ENCODE results near the gene FAM53A. TPM values are rescaled to one million over a fixed set of nuclear protein-coding genes. Genes with fewer than 3 reads are reported as not detected.

FAM53A gene
- total and polyA plus RNA-seq, 10 of the 15 experiments (the other 5 are each of a cell fraction or from before 2014, with no cell fraction given): 0.02 to 0.87 (median 0.38) TPM; not detected in 2

DNA sequence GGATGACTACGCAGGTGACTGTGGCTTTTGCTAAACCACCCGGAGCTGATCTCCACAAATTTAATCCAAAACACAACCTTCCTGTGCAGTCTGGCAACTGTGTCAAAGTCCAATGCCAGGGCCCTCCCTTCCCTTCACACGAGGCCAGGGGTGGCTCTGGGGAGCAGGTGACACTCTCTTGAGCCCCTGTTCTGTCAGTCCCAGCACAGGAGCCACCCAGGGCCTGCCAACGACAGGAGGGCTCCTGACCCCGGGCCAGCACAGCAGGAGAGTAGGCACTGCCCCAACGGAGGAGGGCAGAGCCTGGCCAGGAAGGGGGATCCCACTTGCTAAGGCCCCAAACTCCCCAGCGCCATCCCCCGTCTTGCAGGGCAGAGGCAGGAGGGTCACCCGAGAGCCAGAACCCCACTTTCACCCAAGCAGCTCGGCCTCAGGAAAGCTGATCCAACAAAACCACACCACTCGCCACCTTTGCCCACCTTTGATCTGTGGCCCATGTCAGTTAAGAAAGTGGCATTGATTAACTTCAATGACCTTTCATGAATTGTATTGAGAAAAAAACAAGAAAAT, 44.7 kb downstream of the FAM53A start:
- Histone ChIP-seq H3K4me2 (ENCODE audit: control insufficient read depth, insufficient read depth) (no peak overlapping the region), H3K79me2 (ENCODE audit: control insufficient read depth, insufficient read depth, low read length) (no peaks in the 10 kb centered on the region), H3K9ac (ENCODE audit: control insufficient read depth, insufficient read depth, low read length) (no peak overlapping the region), H3K27me3 (replicated peaks in 1 of 2; ENCODE audit: control insufficient read depth in 2 of 2, insufficient read depth in 2 of 2, low read length in 1 of 2) (no peaks in the 10 kb centered on the region), H4K20me1 (ENCODE audit: control insufficient read depth, insufficient read depth) (no peaks in the 10 kb centered on the region), H3K9me3 (replicated peaks; ENCODE audit: control insufficient read depth, insufficient read depth, low read length) (no peaks in the 10 kb centered on the region), H3K36me3 (ENCODE audit: control insufficient read depth in 2 of 2, insufficient read depth in 2 of 2, low read length in 1 of 2) (no peaks in the 10 kb centered on the region), H2AFZ (ENCODE audit: control insufficient read depth, low read depth, low read length) (no peak overlapping the region), H3K4me3 (no peak overlapping the region), H3K4me1 (ENCODE audit: control insufficient read depth, insufficient read depth, low read length) (no peaks in the 10 kb centered on the region), H3K27ac (ENCODE audit: control insufficient read depth, insufficient read depth) (no peak overlapping the region)
- intact Hi-C loops (cut with micrococcal nuclease; ENCODE audit: unreplicated experiment) (no loop called here), in situ Hi-C loops (cut with MboI) (no loop called here)
- ChIA-PET RAD21 (ENCODE audit: unreplicated experiment) (no interaction called here), SMC1A (ENCODE audit: uncharacterized antibody, unreplicated experiment) (no interaction called here), CTCF (no interaction called here), POLR2A (no interaction called here)
- FAIRE-seq (no peak), ATAC-seq (no peak), DNase-seq (ENCODE audit: low read depth, low spot score) (no peak)
- BruUV-seq (replicated peaks): no TSS peak
- 39% methylated on average over 11 of the region's 11 CpGs for WGBS (ENCODE audit: insufficient coverage, insufficient replicate concordance, low lambda C conversion rate, missing lambda C conversion rate)
- TF ChIP-seq NR2C1 (IDR thresholded peaks at IDR 0.05): no peak
- TF ChIP-seq SMAD5 (IDR thresholded peaks at IDR 0.05; ENCODE audit: low read depth): no peak
- TF ChIP-seq, protein P1, sequence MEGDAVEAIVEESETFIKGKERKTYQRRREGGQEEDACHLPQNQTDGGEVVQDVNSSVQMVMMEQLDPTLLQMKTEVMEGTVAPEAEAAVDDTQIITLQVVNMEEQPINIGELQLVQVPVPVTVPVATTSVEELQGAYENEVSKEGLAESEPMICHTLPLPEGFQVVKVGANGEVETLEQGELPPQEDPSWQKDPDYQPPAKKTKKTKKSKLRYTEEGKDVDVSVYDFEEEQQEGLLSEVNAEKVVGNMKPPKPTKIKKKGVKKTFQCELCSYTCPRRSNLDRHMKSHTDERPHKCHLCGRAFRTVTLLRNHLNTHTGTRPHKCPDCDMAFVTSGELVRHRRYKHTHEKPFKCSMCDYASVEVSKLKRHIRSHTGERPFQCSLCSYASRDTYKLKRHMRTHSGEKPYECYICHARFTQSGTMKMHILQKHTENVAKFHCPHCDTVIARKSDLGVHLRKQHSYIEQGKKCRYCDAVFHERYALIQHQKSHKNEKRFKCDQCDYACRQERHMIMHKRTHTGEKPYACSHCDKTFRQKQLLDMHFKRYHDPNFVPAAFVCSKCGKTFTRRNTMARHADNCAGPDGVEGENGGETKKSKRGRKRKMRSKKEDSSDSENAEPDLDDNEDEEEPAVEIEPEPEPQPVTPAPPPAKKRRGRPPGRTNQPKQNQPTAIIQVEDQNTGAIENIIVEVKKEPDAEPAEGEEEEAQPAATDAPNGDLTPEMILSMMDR (IDR thresholded peaks at IDR 0.05 in 2 of 3, conservative IDR thresholded peaks at IDR 0.05 in 1 of 3; ENCODE audit: control insufficient read depth in 2 of 3, extremely low read depth in 1 of 3, insufficient read depth in 1 of 3, low read depth in 3 of 3, low read length in 3 of 3): no peak
- TF ChIP-seq, protein P2, sequence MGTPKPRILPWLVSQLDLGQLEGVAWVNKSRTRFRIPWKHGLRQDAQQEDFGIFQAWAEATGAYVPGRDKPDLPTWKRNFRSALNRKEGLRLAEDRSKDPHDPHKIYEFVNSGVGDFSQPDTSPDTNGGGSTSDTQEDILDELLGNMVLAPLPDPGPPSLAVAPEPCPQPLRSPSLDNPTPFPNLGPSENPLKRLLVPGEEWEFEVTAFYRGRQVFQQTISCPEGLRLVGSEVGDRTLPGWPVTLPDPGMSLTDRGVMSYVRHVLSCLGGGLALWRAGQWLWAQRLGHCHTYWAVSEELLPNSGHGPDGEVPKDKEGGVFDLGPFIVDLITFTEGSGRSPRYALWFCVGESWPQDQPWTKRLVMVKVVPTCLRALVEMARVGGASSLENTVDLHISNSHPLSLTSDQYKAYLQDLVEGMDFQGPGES (IDR thresholded peaks at IDR 0.05): no peak
- no peak for TF ChIP-seq ETV6 (conservative IDR thresholded peaks at IDR 0.05 in 1 of 2, IDR thresholded peaks at IDR 0.05 in 1 of 2; ENCODE audit: borderline replicate concordance in 1 of 2, low read depth in 1 of 2)
- TF ChIP-seq, protein P3, sequence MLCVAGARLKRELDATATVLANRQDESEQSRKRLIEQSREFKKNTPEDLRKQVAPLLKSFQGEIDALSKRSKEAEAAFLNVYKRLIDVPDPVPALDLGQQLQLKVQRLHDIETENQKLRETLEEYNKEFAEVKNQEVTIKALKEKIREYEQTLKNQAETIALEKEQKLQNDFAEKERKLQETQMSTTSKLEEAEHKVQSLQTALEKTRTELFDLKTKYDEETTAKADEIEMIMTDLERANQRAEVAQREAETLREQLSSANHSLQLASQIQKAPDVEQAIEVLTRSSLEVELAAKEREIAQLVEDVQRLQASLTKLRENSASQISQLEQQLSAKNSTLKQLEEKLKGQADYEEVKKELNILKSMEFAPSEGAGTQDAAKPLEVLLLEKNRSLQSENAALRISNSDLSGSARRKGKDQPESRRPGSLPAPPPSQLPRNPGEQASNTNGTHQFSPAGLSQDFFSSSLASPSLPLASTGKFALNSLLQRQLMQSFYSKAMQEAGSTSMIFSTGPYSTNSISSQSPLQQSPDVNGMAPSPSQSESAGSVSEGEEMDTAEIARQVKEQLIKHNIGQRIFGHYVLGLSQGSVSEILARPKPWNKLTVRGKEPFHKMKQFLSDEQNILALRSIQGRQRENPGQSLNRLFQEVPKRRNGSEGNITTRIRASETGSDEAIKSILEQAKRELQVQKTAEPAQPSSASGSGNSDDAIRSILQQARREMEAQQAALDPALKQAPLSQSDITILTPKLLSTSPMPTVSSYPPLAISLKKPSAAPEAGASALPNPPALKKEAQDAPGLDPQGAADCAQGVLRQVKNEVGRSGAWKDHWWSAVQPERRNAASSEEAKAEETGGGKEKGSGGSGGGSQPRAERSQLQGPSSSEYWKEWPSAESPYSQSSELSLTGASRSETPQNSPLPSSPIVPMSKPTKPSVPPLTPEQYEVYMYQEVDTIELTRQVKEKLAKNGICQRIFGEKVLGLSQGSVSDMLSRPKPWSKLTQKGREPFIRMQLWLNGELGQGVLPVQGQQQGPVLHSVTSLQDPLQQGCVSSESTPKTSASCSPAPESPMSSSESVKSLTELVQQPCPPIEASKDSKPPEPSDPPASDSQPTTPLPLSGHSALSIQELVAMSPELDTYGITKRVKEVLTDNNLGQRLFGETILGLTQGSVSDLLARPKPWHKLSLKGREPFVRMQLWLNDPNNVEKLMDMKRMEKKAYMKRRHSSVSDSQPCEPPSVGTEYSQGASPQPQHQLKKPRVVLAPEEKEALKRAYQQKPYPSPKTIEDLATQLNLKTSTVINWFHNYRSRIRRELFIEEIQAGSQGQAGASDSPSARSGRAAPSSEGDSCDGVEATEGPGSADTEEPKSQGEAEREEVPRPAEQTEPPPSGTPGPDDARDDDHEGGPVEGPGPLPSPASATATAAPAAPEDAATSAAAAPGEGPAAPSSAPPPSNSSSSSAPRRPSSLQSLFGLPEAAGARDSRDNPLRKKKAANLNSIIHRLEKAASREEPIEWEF (IDR thresholded peaks at IDR 0.05; ENCODE audit: insufficient replicate concordance, low read depth, low read length): no peak
- TF ChIP-seq, protein P4, sequence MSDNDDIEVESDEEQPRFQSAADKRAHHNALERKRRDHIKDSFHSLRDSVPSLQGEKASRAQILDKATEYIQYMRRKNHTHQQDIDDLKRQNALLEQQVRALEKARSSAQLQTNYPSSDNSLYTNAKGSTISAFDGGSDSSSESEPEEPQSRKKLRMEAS (IDR thresholded peaks at IDR 0.05; ENCODE audit: low read depth, low read length): no peak
- no peak for TF ChIP-seq EED (IDR thresholded peaks at IDR 0.05; ENCODE audit: low read depth)
- no peak for TF ChIP-seq PAX8 (IDR thresholded peaks at IDR 0.05)
- TF ChIP-seq, protein P5, sequence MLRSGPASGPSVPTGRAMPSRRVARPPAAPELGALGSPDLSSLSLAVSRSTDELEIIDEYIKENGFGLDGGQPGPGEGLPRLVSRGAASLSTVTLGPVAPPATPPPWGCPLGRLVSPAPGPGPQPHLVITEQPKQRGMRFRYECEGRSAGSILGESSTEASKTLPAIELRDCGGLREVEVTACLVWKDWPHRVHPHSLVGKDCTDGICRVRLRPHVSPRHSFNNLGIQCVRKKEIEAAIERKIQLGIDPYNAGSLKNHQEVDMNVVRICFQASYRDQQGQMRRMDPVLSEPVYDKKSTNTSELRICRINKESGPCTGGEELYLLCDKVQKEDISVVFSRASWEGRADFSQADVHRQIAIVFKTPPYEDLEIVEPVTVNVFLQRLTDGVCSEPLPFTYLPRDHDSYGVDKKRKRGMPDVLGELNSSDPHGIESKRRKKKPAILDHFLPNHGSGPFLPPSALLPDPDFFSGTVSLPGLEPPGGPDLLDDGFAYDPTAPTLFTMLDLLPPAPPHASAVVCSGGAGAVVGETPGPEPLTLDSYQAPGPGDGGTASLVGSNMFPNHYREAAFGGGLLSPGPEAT (IDR thresholded peaks at IDR 0.05; ENCODE audit: low read depth): no peak

All from GM12878 (cell line).